Esophagus squamous epithelium (tissue), 5 donors: ENCODE results near the gene KIF23. TPM values are rescaled to one million over a fixed set of nuclear protein-coding genes. Genes with fewer than 3 reads are reported as not detected.

Experiments used
- DNase-seq: peaks from one replicate; lab custom pipeline; 2025; lab: John Stamatoyannopoulos, UW
- H3K27ac ChIP-seq, 4 donors: fragments of 200-600 bp; sonication (generic); one replicate each; pipeline ENCODE4 v1.5.1; 2016 to 2019; ENCODE audit warnings: mild to moderate bottlenecking in 1 of 4
- H3K27me3 ChIP-seq, 4 donors: fragments of 200-600 bp; sonication (generic); 1 replicate in 3 of 4; 2 replicates in 1 of 4; pipeline versions ENCODE4 v1.5.1 to v1.6.0; 2017 to 2021; ENCODE audit warnings: antibody characterized with exemption in 1 of 4
- H3K36me3 ChIP-seq, 3 donors: fragments of 200-600 bp; sonication (generic); one replicate each; pipeline ENCODE4 v1.5.1; 2016 to 2019
- H3K4me1 ChIP-seq, 3 donors: fragments of 200-600 bp; sonication (generic); one replicate each; pipeline ENCODE4 v1.5.1; 2017 to 2019
- H3K4me3 ChIP-seq, 4 donors: fragments of 200-600 bp; sonication (generic); 1 replicate in 3 of 4; 2 replicates in 1 of 4; pipeline ENCODE4 v1.5.1; 2016 to 2019; ENCODE audit warnings: mild to moderate bottlenecking in 2 of 4, moderate library complexity in 1 of 4
- H3K9me3 ChIP-seq, 3 donors: fragments of 200-600 bp; sonication (generic); one replicate each; pipeline ENCODE4 v1.5.1; 2016 to 2019
- POLR2A ChIP-seq, 4 donors: fragments of 450-650 bp; IDR thresholded peaks; one replicate each; pipeline ENCODE4 v1.6.1; 2017; ENCODE audit warnings: antibody characterized with exemption in 4 of 4, mild to moderate bottlenecking in 4 of 4, moderate library complexity in 3 of 4
- WGBS, 2 donors: methylation state at CpG; one replicate each; pipeline ENCODE4 v1.1.5; 2018; 5-methylcytosine and 5-hydroxymethylcytosine counted together
- intact Hi-C: fragments of 100-400 bp; cut with DNase I; formaldehyde crosslinking; loops from one replicate; pipeline ENCODE4 v1.15.0; 2022
- total RNA-seq, 4 donors: library from RNA; depleted of rRNA; stranded (reverse); fragments of >200 nt; gene quantifications; one replicate each; pipeline ENCODE4 v1.1.0, GENCODE V29; 2016
- TF ChIP-seq, protein P1 (sequence below), 6 experiments: fragments of 450-650 bp in 4 of 6; fragments of 200-600 bp in 2 of 6; sonication (generic) in 2 of 6; IDR thresholded peaks; one replicate each; pipeline ENCODE4 v1.5.1; 2016 to 2019; ENCODE audit warnings: antibody characterized with exemption in 6 of 6, mild to moderate bottlenecking in 4 of 6, moderate library complexity in 4 of 6
- donor health status: DM: yes; HTN: yes; CAD: no.

The KIF23 gene
- total RNA-seq, 4 donors from 2014 or later, result 13.5 to 33.2 (median 13.9) TPM

DNA sequence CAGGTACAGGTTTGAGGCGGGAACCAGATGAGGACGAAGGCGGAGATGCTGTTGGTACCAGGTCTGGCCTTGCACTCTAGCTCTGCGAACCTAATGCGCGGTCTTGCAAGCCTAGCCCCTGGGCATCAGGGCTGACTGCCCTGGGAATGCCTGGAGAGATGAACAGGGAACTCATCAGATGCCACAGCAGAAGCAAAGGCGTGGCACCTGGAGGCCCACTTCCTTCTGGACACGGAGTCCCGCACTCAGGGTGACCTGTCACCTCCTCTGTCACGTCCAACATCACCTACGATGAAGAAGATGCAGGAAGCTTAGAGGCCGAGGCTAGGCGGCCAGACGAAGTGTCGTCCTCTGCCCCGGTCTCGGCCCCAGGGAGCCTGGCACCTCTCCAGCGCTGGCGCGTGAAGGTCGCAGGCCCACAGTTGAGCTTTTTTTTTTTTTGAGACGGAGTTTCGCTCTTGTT lies 47.9 kb downstream of the KIF23 start:
- intact Hi-C loops, result no loop called here
- no peaks in the 10 kb centered on the region for H3K27me3 ChIP-seq
- H3K4me3 ChIP-seq, result peak overlapping the region; percentile 39 to 69 (median 58)
- no peak for DNase-seq
- WGBS, 2 donors, result 74 to 76% methylated on average over 20 to 22 of the region's 23 CpGs
- peaks cover 17 to 54% (median 18%) of the 10 kb centered on the region in 3 donors for H3K4me1 ChIP-seq
- TF ChIP-seq, protein P1, sequence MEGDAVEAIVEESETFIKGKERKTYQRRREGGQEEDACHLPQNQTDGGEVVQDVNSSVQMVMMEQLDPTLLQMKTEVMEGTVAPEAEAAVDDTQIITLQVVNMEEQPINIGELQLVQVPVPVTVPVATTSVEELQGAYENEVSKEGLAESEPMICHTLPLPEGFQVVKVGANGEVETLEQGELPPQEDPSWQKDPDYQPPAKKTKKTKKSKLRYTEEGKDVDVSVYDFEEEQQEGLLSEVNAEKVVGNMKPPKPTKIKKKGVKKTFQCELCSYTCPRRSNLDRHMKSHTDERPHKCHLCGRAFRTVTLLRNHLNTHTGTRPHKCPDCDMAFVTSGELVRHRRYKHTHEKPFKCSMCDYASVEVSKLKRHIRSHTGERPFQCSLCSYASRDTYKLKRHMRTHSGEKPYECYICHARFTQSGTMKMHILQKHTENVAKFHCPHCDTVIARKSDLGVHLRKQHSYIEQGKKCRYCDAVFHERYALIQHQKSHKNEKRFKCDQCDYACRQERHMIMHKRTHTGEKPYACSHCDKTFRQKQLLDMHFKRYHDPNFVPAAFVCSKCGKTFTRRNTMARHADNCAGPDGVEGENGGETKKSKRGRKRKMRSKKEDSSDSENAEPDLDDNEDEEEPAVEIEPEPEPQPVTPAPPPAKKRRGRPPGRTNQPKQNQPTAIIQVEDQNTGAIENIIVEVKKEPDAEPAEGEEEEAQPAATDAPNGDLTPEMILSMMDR (IDR thresholded peaks at IDR 0.05), result no peak
- no peak for TF ChIP-seq POLR2A (IDR thresholded peaks at IDR 0.05)
- peak overlapping the region in 3 of 4 donors; percentile 87 to 94 (median 93) for H3K27ac ChIP-seq
- H3K9me3 ChIP-seq, result no peaks in the 10 kb centered on the region
- peaks cover 0 to 10% (median under 1%) of the 10 kb centered on the region in 3 donors for H3K36me3 ChIP-seq

GRCh38 chr15:69462493-69463181 lies 48.5 kb downstream of the KIF23 start:
- WGBS, 2 donors, result 0 to 13% methylated on average over 3 to 17 of the region's 46 CpGs

GRCh38 chr15:69463182-69463756 lies 49.1 kb downstream of the KIF23 start:
- intact Hi-C loops, result no loop called here
- Histone ChIP-seq H3K4me1 (peaks cover 17 to 66% (median 27%) of the 10 kb centered on the region in 3 donors), H3K27ac (peak overlapping the region; percentile 87 to 94 (median 91)), H3K4me3 (peak overlapping the region; percentile 39 to 69 (median 58)), H3K9me3 (no peaks in the 10 kb centered on the region), H3K36me3 (no peaks in the 10 kb centered on the region), H3K27me3 (no peaks in the 10 kb centered on the region)
- 18 to 33% methylated on average over 10 to 12 of the region's 13 CpGs for WGBS, 2 donors
- DNase-seq, result no peak
- TF ChIP-seq POLR2A (IDR thresholded peaks at IDR 0.05), result no peak
- TF ChIP-seq, protein P1 (IDR thresholded peaks at IDR 0.05), result no peak

More at GRCh38 chr15:69462493-69463181, 48.5 kb downstream of the KIF23 start:
- intact Hi-C loops, result no loop called here
- Histone ChIP-seq H3K4me1 (peaks cover 17 to 60% (median 20%) of the 10 kb centered on the region in 3 donors), H3K36me3 (peaks cover 0 to 5% (median 0%) of the 10 kb centered on the region in 3 donors), H3K27ac (peak overlapping the region; percentile 87 to 94 (median 91)), H3K4me3 (peak overlapping the region; percentile 39 to 69 (median 58)), H3K27me3 (no peaks in the 10 kb centered on the region), H3K9me3 (no peaks in the 10 kb centered on the region)
- TF ChIP-seq POLR2A (IDR thresholded peaks at IDR 0.05), result peak in 3 of 4 donors; percentile 32 to 73 (median 66)
- TF ChIP-seq, protein P1 (IDR thresholded peaks at IDR 0.05), result peak; percentile 79 to 95 (median 89)
- DNase-seq, result peak; percentile 55

DNA sequence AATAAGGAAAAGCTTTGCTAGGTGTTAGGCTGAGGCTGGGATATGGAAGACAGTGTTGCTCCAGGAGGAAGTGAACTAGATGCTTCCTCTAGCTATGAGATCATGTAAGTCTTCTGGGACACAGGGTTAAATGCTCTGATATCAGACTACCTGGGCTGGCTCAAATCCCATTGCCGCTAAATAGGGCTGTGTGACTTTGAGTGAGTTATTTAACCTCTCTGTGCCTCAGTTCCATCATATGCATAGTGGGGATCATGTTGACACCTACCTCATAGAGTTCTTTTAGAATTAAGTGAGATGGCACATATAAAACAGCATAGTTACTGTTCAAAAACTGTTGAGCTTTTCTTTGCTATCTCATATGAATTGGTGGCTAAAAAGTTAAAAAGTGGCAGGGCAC lies 51.1 kb downstream of the KIF23 start:
- TF ChIP-seq, protein P1 (IDR thresholded peaks at IDR 0.05), result no peak
- TF ChIP-seq POLR2A (IDR thresholded peaks at IDR 0.05), result no peak
- H3K9me3 ChIP-seq, result no peaks in the 10 kb centered on the region
- H3K4me1 ChIP-seq, result peaks cover 28 to 85% (median 39%) of the 10 kb centered on the region in 3 donors
- WGBS, 2 donors, result 100% methylated on average over 1 of the region's 1 CpG
- H3K27me3 ChIP-seq, result no peaks in the 10 kb centered on the region
- H3K36me3 ChIP-seq, result no peaks in the 10 kb centered on the region
- no peak overlapping the region for H3K27ac ChIP-seq
- intact Hi-C loops, result no loop called here
- no peak for DNase-seq
- no peak overlapping the region for H3K4me3 ChIP-seq

- Histone ChIP-seq H3K9me3 (no peaks in the 10 kb centered on the region), H3K4me3 (no peak overlapping the region), H3K4me1 (peaks cover 28 to 78% (median 39%) of the 10 kb centered on the region in 3 donors), H3K27ac (peak overlapping the region in 2 of 4 donors; percentile 35 to 53), H3K36me3 (no peaks in the 10 kb centered on the region), H3K27me3 (no peaks in the 10 kb centered on the region)
- no peak for DNase-seq
- intact Hi-C loops, result no loop called here
- TF ChIP-seq, protein P1 (IDR thresholded peaks at IDR 0.05), result no peak
- no peak for TF ChIP-seq POLR2A (IDR thresholded peaks at IDR 0.05)
- WGBS, 2 donors, result 56 to 71% methylated on average over 2 of the region's 2 CpGs
Measured at GRCh38 chr15:69466733-69467132, 52.6 kb downstream of the KIF23 start.
